ENCODE results near the gene CDX1. TPM values are rescaled to one million over a fixed set of nuclear protein-coding genes. Genes with fewer than 3 reads are reported as not detected.
A peak's percentile ranks its signal among the peaks of the same experiment; 100 is the strongest.

CDX1 gene
- total RNA-seq, 4 donors from 2014 or later: 0.26 to 0.76 TPM; not detected in 2

- DNase-seq (ENCODE audit: low spot score in 2 of 2): no peak
- 50% methylated on average over 9 of the region's 9 CpGs for WGBS
- Histone ChIP-seq H3K9me3 (no peaks in the 10 kb centered on the region), H3K36me3 (no peaks in the 10 kb centered on the region), H3K27me3 (peaks cover 9% of the 10 kb centered on the region), H3K27ac (peak overlapping the region; percentile 86), H3K4me1 (peaks cover 45% of the 10 kb centered on the region), H3K4me3 (peak overlapping the region; percentile 48)
- no peak for TF ChIP-seq EP300 (IDR thresholded peaks at IDR 0.05)
- no peak for TF ChIP-seq POLR2A (IDR thresholded peaks at IDR 0.05)
- TF ChIP-seq POLR2AphosphoS5 (IDR thresholded peaks at IDR 0.05): no peak
- TF ChIP-seq, protein P1, sequence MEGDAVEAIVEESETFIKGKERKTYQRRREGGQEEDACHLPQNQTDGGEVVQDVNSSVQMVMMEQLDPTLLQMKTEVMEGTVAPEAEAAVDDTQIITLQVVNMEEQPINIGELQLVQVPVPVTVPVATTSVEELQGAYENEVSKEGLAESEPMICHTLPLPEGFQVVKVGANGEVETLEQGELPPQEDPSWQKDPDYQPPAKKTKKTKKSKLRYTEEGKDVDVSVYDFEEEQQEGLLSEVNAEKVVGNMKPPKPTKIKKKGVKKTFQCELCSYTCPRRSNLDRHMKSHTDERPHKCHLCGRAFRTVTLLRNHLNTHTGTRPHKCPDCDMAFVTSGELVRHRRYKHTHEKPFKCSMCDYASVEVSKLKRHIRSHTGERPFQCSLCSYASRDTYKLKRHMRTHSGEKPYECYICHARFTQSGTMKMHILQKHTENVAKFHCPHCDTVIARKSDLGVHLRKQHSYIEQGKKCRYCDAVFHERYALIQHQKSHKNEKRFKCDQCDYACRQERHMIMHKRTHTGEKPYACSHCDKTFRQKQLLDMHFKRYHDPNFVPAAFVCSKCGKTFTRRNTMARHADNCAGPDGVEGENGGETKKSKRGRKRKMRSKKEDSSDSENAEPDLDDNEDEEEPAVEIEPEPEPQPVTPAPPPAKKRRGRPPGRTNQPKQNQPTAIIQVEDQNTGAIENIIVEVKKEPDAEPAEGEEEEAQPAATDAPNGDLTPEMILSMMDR (IDR thresholded peaks at IDR 0.05): no peak
These were observed 12.5 kb upstream of the CDX1 start for GRCh38 chr5:150153957-150154617.

GRCh38 chr5:150154618-150155128, 11.9 kb upstream of the CDX1 start:
- H3K4me3 ChIP-seq: peak overlapping the region; percentile 48
- H3K9me3 ChIP-seq: no peaks in the 10 kb centered on the region
- H3K27me3 ChIP-seq: peaks cover 9% of the 10 kb centered on the region
- no peak for DNase-seq (ENCODE audit: low spot score in 2 of 2)
- TF ChIP-seq, protein P1 (IDR thresholded peaks at IDR 0.05): no peak
- TF ChIP-seq POLR2AphosphoS5 (IDR thresholded peaks at IDR 0.05) (no peak), EP300 (IDR thresholded peaks at IDR 0.05) (no peak), POLR2A (IDR thresholded peaks at IDR 0.05) (no peak)
- H3K36me3 ChIP-seq: no peaks in the 10 kb centered on the region
- H3K27ac ChIP-seq: peak overlapping the region; percentile 86
- WGBS: 52% methylated on average over 7 of the region's 7 CpGs
- peaks cover 46% of the 10 kb centered on the region for H3K4me1 ChIP-seq

DNA sequence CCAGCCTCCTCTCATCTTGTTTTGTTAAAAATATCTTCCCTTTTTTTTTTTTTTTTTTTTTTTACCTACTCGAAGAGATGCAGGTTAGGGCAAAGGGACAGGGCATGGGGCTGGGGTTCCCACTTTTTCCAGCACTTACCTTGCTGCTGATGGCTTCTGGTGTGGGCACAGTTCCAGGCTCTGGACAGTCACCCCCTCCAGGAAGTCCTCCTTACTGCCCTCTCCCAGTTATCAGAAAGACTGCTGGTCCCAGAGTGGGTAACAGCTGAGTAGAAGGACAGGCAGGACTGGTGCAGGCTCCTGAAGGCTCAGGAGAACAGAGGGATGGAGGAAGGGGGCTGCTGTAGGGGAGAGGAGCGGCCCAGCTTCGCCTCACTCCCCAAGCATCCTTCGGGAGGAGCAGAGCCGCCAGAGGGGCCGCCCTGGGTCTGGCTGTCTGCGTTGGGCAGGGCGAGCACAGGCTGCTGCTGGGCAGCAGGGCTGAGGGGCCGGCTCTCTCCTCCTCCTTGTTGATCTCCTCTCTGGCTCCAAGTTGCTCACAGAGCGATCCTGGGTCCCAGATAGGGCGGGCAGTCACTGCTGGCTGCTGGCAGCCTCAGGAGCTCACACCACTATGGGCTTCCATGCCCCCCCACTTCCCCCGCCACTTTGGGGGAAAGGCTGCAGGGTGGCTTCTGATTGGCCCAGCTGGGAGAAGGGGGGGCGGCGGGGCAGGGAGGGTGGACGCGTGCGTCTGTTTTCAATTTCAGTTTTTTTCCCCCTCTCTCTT, 11.1 kb upstream of the CDX1 start, which contains the start of gene PDGFRB:
Gene PDGFRB, minus strand, starts transcription at position 588 of the 769 bp plus-strand sequence. CDS start 18,798 bp downstream, outside the sequence.
- 6% methylated on average over 14 of the region's 17 CpGs for WGBS
- Histone ChIP-seq H3K4me3 (peak within 1 kb of the TSS; percentile 48), H3K27me3 (peaks cover 9% of the 10 kb centered on the region), H3K27ac (peak within 1 kb of the TSS; percentile 86), H3K4me1 (peaks cover 48% of the 10 kb centered on the region), H3K9me3 (no peaks in the 10 kb centered on the region), H3K36me3 (no peaks in the 10 kb centered on the region)
- peak; percentile 95 for DNase-seq (ENCODE audit: low spot score in 2 of 2)
- TF ChIP-seq EP300 (IDR thresholded peaks at IDR 0.05) (no peak), POLR2AphosphoS5 (IDR thresholded peaks at IDR 0.05) (no peak), POLR2A (IDR thresholded peaks at IDR 0.05) (peak in 1 of 2 donors; percentile 65)
- TF ChIP-seq, protein P1 (IDR thresholded peaks at IDR 0.05): no peak

DNA sequence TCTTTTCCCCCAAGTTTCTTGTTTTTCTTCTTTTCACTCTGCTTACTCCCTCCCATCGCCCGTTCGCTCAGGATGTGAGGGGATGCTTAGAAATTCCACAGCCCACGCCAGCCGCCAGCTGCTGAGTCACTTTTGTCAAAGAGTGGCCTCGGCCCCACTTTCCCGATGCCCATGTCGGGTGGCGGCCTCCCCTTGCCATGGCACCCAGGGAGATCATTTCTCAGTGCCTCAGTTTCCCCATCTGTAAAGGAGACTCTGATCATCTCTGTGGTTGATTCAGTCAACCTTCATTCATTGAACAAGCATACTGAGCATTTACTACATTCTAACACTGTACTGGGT, 10.6 kb upstream of the CDX1 start:
- TF ChIP-seq POLR2AphosphoS5 (IDR thresholded peaks at IDR 0.05) (no peak), EP300 (IDR thresholded peaks at IDR 0.05) (no peak), POLR2A (IDR thresholded peaks at IDR 0.05) (no peak)
- TF ChIP-seq, protein P1 (IDR thresholded peaks at IDR 0.05): no peak
- Histone ChIP-seq H3K9me3 (no peaks in the 10 kb centered on the region), H3K4me1 (peaks cover 42% of the 10 kb centered on the region), H3K4me3 (peak overlapping the region; percentile 48), H3K27ac (peak overlapping the region; percentile 86), H3K36me3 (no peaks in the 10 kb centered on the region), H3K27me3 (peaks cover 9% of the 10 kb centered on the region)
- DNase-seq (ENCODE audit: low spot score in 2 of 2): no peak
- WGBS: 12% methylated on average over 9 of the region's 9 CpGs

DNA sequence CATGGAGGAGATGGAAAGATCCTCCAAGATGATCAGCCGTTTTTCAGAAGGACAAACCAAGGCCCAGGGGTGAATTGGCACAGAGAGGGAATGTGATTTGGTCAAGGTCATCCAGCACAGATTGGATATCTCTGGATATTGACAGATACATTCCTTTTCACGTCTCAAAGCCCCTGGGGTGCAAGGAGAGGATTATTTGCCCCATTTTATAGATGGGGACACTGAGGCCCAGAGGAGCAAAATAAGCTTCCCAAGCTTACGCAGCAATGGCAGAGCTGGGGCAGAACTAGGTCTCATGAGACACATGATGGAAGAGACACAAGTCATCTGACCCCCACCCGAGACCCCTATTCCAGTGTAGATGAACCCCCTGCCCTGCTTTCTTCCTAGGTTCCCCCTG, 10.0 kb upstream of the CDX1 start:
- H3K27me3 ChIP-seq: peaks cover 9% of the 10 kb centered on the region
- peak overlapping the region; percentile 86 for H3K27ac ChIP-seq
- peaks cover 46% of the 10 kb centered on the region for H3K4me1 ChIP-seq
- DNase-seq (ENCODE audit: low spot score in 2 of 2): no peak
- no peaks in the 10 kb centered on the region for H3K9me3 ChIP-seq
- no peaks in the 10 kb centered on the region for H3K36me3 ChIP-seq
- WGBS: 75% methylated on average over 4 of the region's 4 CpGs
- TF ChIP-seq EP300 (IDR thresholded peaks at IDR 0.05) (no peak), POLR2AphosphoS5 (IDR thresholded peaks at IDR 0.05) (no peak), POLR2A (IDR thresholded peaks at IDR 0.05) (no peak)
- TF ChIP-seq, protein P1 (IDR thresholded peaks at IDR 0.05): no peak
- peak overlapping the region; percentile 48 for H3K4me3 ChIP-seq
